Head of caudate nucleus (tissue), 42 donors: ENCODE results near the gene AIG1.

Experiments used
- DNase-seq, 42 donors: peaks; one replicate each; pipeline versions ENCODE4 v3.0.0 to v3.0.0-alpha.2; 2020 to 2021; ENCODE audit warnings: mixed read lengths in 7 of 42
- intact Hi-C: fragments of 100-400 bp; cut with DNase I; formaldehyde crosslinking; loops from one replicate; pipeline ENCODE4 v1.15.0; 2022

AIG1 gene

GRCh38 chr6:143368426-143368825 lies 307.7 kb downstream of the AIG1 start:
- no peak for DNase-seq
- intact Hi-C loops: no loop called here

GRCh38 chr6:143369971-143370370 lies 309.3 kb downstream of the AIG1 start:
- DNase-seq: no peak
- intact Hi-C loops: no loop called here

GRCh38 chr6:143370812-143371370 lies 310.2 kb downstream of the AIG1 start:
- intact Hi-C loops: no loop called here
- DNase-seq: no peak

GRCh38 chr6:143372199-143372882 lies 311.7 kb downstream of the AIG1 start:
- intact Hi-C loops: no loop called here
- no peak for DNase-seq

- no peak for DNase-seq
- intact Hi-C loops: no loop called here
These were observed 313.3 kb downstream of the AIG1 start for GRCh38 chr6:143374014-143374413.

- no peak for DNase-seq
- intact Hi-C loops: no loop called here
These were observed 314.4 kb downstream of the AIG1 start for GRCh38 chr6:143375022-143375585.

GRCh38 chr6:143376375-143376774 lies 315.7 kb downstream of the AIG1 start:
- no peak for DNase-seq
- intact Hi-C loops: no loop called here

- intact Hi-C loops: no loop called here
- no peak for DNase-seq
These were observed 316.2 kb downstream of the AIG1 start for GRCh38 chr6:143376861-143377260.

- intact Hi-C loops: no loop called here
- no peak for DNase-seq
These were observed 324.9 kb downstream of the AIG1 start for GRCh38 chr6:143385636-143386035.

- DNase-seq: no peak
- intact Hi-C loops: no loop called here
These were observed 329.6 kb downstream of the AIG1 start for GRCh38 chr6:143390278-143390677.
